Mammary epithelial cell (primary cell): ENCODE data around the gene ASIC3.

ENCODE experiments used
- CTCF ChIP-seq, 2 donors: IDR thresholded peaks in 1 of 2; conservative IDR thresholded peaks in 1 of 2; 2 replicates each; pipeline ENCODE4 v1.5.1; 2011 to 2012; ENCODE audit warnings: inconsistent platforms in 2 of 2, low read length in 2 of 2, mild to moderate bottlenecking in 2 of 2, control low read depth in 1 of 2, low read depth in 1 of 2; ENCODE audit not compliant: insufficient read depth in 1 of 2; ENCODE audit errors: extremely low read depth in 1 of 2
- EZH2 ChIP-seq: IDR thresholded peaks from 2 replicates; pipeline ENCODE4 v1.6.1; 2012; ENCODE audit warnings: low read length, inconsistent platforms, borderline replicate concordance

- TF ChIP-seq CTCF (conservative IDR thresholded peaks at IDR 0.05 in 1 of 2, IDR thresholded peaks at IDR 0.05 in 1 of 2; ENCODE audit: extremely low read depth in 1 of 2, insufficient read depth in 1 of 2, low read depth in 1 of 2, low read length in 2 of 2): no peak
- no peak for TF ChIP-seq EZH2
Observed at GRCh38 chr7:151080522-151081169, 32.3 kb downstream of the ASIC3 start, which contains the start of gene FASTK.
